Esophagus muscularis mucosa (tissue), 4 donors: ENCODE measurements around the gene UQCRC1. TPM values are rescaled to one million over a fixed set of nuclear protein-coding genes. Genes with fewer than 3 reads are reported as not detected.

Experiments used
- DNase-seq: peaks from one replicate; pipeline ENCODE4 v3.0.0-alpha.2; 2017; ENCODE audit errors: extremely low spot score
- H3K27ac ChIP-seq, 4 donors: fragments of 200-600 bp; sonication (generic); replicated peaks in 1 of 4; 1 replicate in 3 of 4; 2 replicates in 1 of 4; pipeline ENCODE4 v1.5.1; 2016 to 2019; ENCODE audit warnings: mild to moderate bottlenecking in 1 of 4
- H3K27me3 ChIP-seq, 4 donors: fragments of 200-600 bp; sonication (generic); one replicate each; pipeline versions ENCODE4 v1.5.1 to v1.6.0; 2016 to 2019
- H3K36me3 ChIP-seq, 4 donors: fragments of 200-600 bp; sonication (generic); one replicate each; pipeline ENCODE4 v1.5.1; 2016 to 2019
- H3K4me1 ChIP-seq, 4 donors: fragments of 200-600 bp; sonication (generic); one replicate each; pipeline ENCODE4 v1.5.1; 2016 to 2019
- H3K4me3 ChIP-seq, 4 donors: fragments of 200-600 bp; sonication (generic); 1 replicate in 2 of 4; 2 replicates in 2 of 4; pipeline ENCODE4 v1.5.1; 2016 to 2019; ENCODE audit warnings: mild to moderate bottlenecking in 4 of 4, moderate library complexity in 1 of 4
- H3K9me3 ChIP-seq, 4 donors: fragments of 200-600 bp; sonication (generic); 1 replicate in 3 of 4; 2 replicates in 1 of 4; pipeline ENCODE4 v1.5.1; 2016 to 2019
- CTCF ChIP-seq, 3 experiments: fragments of 200-600 bp in 2 of 3; fragments of 450-650 bp in 1 of 3; sonication (generic) in 2 of 3; IDR thresholded peaks; one replicate each; pipeline ENCODE4 v1.5.1; 2017 to 2019; ENCODE audit warnings: antibody characterized with exemption in 3 of 3, mild to moderate bottlenecking in 2 of 3, moderate library complexity in 1 of 3
- EP300 ChIP-seq: sonication (generic); formaldehyde crosslinking; IDR thresholded peaks from one replicate; pipeline ENCODE4 v1.6.1; 2017; ENCODE audit warnings: antibody characterized with exemption
- POLR2A ChIP-seq: fragments of 450-650 bp; IDR thresholded peaks from one replicate; pipeline ENCODE4 v1.6.1; 2017; ENCODE audit warnings: antibody characterized with exemption, moderate library complexity, mild to moderate bottlenecking, low read depth
- POLR2AphosphoS5 ChIP-seq, 2 donors: sonication (generic); formaldehyde crosslinking; IDR thresholded peaks; one replicate each; pipeline ENCODE4 v1.6.1; 2017; ENCODE audit warnings: antibody characterized with exemption in 2 of 2
- WGBS: methylation state at CpG from one replicate; pipeline ENCODE4 v1.1.5; 2018; 5-methylcytosine and 5-hydroxymethylcytosine counted together
- intact Hi-C: fragments of 100-400 bp; cut with DNase I; formaldehyde crosslinking; loops from one replicate; pipeline ENCODE4 v1.15.1; 2023
- total RNA-seq, 4 donors: library from RNA; depleted of rRNA; stranded (reverse); fragments of >200 nt; gene quantifications; one replicate each; pipeline versions ENCODE4 v1.1.0 to v1.2.1, GENCODE V29; 2016

The UQCRC1 gene
- total RNA-seq, 4 donors from 2014 or later, result 265 to 340 (median 295) TPM

- TF ChIP-seq POLR2AphosphoS5 (IDR thresholded peaks at IDR 0.05) (no peak), CTCF (IDR thresholded peaks at IDR 0.05) (no peak), EP300 (no peak), POLR2A (no peak)
- peaks cover 0 to 8% (median 0%) of the 10 kb centered on the region in 4 donors for H3K27me3 ChIP-seq
- DNase-seq, result no peak
- intact Hi-C loops, result no loop called here
- WGBS, result 84% methylated on average over 8 of the region's 8 CpGs
- no peaks in the 10 kb centered on the region for H3K4me1 ChIP-seq
- H3K9me3 ChIP-seq, result no peaks in the 10 kb centered on the region
- H3K27ac ChIP-seq, result no peak overlapping the region
- H3K4me3 ChIP-seq, result no peak overlapping the region
- H3K36me3 ChIP-seq, result peaks cover 0 to 45% (median 2%) of the 10 kb centered on the region in 4 donors
Measured at GRCh38 chr3:48585411-48585810, 24.0 kb downstream of the UQCRC1 start.

DNA sequence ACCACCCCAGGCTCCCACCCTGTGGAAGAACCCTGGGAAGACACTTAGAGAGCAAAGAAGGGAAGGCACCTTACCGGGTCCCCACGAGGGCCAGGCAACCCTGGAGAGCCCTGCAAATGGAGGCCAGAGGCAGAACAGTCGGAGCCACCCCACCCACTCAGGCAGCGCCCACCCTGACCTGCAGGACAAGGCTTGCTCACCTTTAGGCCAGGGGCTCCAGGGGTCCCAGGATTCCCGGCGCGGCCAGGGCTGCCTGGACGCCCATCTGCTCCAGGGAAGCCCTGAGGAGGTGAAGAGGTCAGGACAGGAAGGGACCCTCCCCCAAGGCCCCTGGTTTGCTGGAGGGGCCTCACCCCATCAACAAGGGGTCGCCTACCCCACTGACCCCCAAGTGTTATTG, 24.6 kb downstream of the UQCRC1 start:
- H3K27ac ChIP-seq, result no peak overlapping the region
- peaks cover 0 to 8% (median 0%) of the 10 kb centered on the region in 4 donors for H3K27me3 ChIP-seq
- H3K4me1 ChIP-seq, result no peaks in the 10 kb centered on the region
- no peak for DNase-seq
- H3K36me3 ChIP-seq, result peaks cover 0 to 46% (median 2%) of the 10 kb centered on the region in 4 donors
- WGBS, result 100% methylated on average over 3 of the region's 9 CpGs
- H3K4me3 ChIP-seq, result no peak overlapping the region
- TF ChIP-seq CTCF (IDR thresholded peaks at IDR 0.05), result no peak
- no peak for TF ChIP-seq POLR2AphosphoS5 (IDR thresholded peaks at IDR 0.05)
- TF ChIP-seq EP300, result no peak
- TF ChIP-seq POLR2A, result no peak
- intact Hi-C loops, result no loop called here
- H3K9me3 ChIP-seq, result no peaks in the 10 kb centered on the region

DNA sequence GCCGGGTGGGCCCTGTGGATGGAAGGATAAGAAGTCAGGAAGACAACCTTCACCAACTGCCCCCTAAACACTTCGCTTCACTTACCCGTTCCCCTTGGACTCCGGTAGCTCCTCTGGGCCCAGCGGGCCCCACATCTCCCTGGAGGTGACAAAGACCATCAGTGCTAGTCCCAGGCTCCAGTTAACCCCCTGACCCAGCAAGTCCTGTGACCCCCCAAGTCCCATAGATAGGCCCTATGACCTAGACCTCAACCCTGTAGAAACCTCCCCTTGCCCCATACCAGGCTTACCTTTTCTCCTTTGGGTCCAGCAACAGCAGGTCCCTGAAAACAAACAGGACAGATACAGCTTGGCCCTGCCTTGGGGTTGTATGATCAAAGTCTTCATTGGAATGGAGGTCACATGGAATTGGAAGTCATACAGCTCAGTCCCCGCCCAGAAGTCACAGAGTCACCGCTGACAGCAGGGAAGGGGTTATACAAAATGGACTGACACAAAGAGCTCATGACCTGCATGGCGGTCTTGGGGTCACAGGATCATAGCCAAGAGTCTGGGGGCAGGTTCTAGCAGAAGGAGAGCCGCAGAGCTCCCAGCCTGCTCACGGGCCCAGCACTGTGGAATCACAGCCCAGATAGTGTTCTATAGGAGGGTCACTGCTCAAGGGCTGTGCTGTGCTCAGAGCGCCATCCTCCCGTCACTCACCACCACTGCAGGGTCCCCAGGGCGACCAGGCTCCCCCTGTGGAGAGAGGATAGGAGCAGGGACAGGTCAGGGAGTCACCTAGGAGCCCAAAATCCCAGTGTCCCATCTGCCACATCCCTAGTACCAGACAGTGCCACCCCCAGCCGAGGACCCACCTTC, 27.6 kb downstream of the UQCRC1 start:
- Histone ChIP-seq H3K27ac (no peak overlapping the region), H3K9me3 (no peaks in the 10 kb centered on the region), H3K36me3 (peaks cover 0 to 50% (median 2%) of the 10 kb centered on the region in 4 donors), H3K27me3 (no peaks in the 10 kb centered on the region), H3K4me3 (no peak overlapping the region), H3K4me1 (no peaks in the 10 kb centered on the region)
- WGBS, result 94% methylated on average over 9 of the region's 14 CpGs
- no peak for TF ChIP-seq CTCF (IDR thresholded peaks at IDR 0.05)
- TF ChIP-seq POLR2AphosphoS5 (IDR thresholded peaks at IDR 0.05), result no peak
- TF ChIP-seq EP300, result no peak
- TF ChIP-seq POLR2A, result no peak
- no peak for DNase-seq
- intact Hi-C loops, result no loop called here

GRCh38 chr3:48576647-48577046, 32.8 kb downstream of the UQCRC1 start:
- WGBS, result 83% methylated on average over 4 of the region's 4 CpGs
- Histone ChIP-seq H3K27ac (no peak overlapping the region), H3K4me1 (no peaks in the 10 kb centered on the region), H3K36me3 (peaks cover 0 to 29% (median 0%) of the 10 kb centered on the region in 4 donors), H3K27me3 (no peaks in the 10 kb centered on the region), H3K4me3 (no peak overlapping the region), H3K9me3 (no peaks in the 10 kb centered on the region)
- no peak for TF ChIP-seq CTCF (IDR thresholded peaks at IDR 0.05)
- TF ChIP-seq POLR2A, result no peak
- no peak for TF ChIP-seq POLR2AphosphoS5 (IDR thresholded peaks at IDR 0.05)
- no peak for TF ChIP-seq EP300
- intact Hi-C loops, result no loop called here
- no peak for DNase-seq
